GM23338 (cell line): Measurements from ENCODE around the gene SELENON. TPM values are rescaled to one million over a fixed set of nuclear protein-coding genes. Genes with fewer than 3 reads are reported as not detected.

Source experiments
- ATAC-seq: fragments of 200-7000 bp; cut with Tn5 transposase; 3 replicates; pipeline ENCODE4 v1.9.1; 2020
- DNase-seq: peaks from one replicate; pipeline ENCODE4 v3.0.0-alpha.2; 2015; ENCODE audit warnings: low spot score
- H2AFZ ChIP-seq: fragments of 200-600 bp; sonication (generic); 2 replicates; pipeline ENCODE4 v1.8.0; 2016; ENCODE audit warnings: antibody characterized with exemption, mild to moderate bottlenecking, moderate library complexity
- H3F3A ChIP-seq: fragments of 200-600 bp; sonication (generic); replicated peaks from 2 replicates; pipeline ENCODE4 v1.8.0; 2017; ENCODE audit warnings: antibody characterized with exemption, mixed run types, low read depth
- H3K27ac ChIP-seq: fragments of 200-600 bp; sonication (generic); 2 replicates; pipeline ENCODE4 v1.6.1; 2016; ENCODE audit warnings: low read depth
- H3K27me3 ChIP-seq: fragments of 200-600 bp; sonication (generic); 2 replicates; pipeline ENCODE4 v1.8.0; 2016; ENCODE audit warnings: mild to moderate bottlenecking, mixed run types, moderate library complexity; ENCODE audit not compliant: insufficient read depth
- H3K36me3 ChIP-seq: fragments of 200-600 bp; sonication (generic); 2 replicates; pipeline ENCODE4 v1.8.0; 2016; ENCODE audit warnings: mild to moderate bottlenecking; ENCODE audit not compliant: insufficient read depth
- H3K4me1 ChIP-seq: fragments of 200-600 bp; sonication (generic); 2 replicates; pipeline ENCODE4 v1.8.0; 2016; ENCODE audit warnings: mild to moderate bottlenecking, moderate library complexity; ENCODE audit not compliant: insufficient read depth
- H3K4me2 ChIP-seq: fragments of 200-600 bp; sonication (generic); 2 replicates; pipeline ENCODE4 v1.7.1; 2017; ENCODE audit warnings: mixed run types
- H3K4me3 ChIP-seq: fragments of 200-600 bp; sonication (generic); 2 replicates; pipeline ENCODE4 v1.6.1; 2016; ENCODE audit warnings: mixed run types
- H3K79me2 ChIP-seq: fragments of 200-600 bp; sonication (generic); replicated peaks from 2 replicates; pipeline ENCODE4 v1.8.0; 2017; ENCODE audit warnings: mild to moderate bottlenecking; ENCODE audit not compliant: insufficient read depth
- H3K9me2 ChIP-seq: fragments of 200-600 bp; sonication (generic); 2 replicates; pipeline ENCODE4 v1.8.0; 2017; ENCODE audit not compliant: insufficient read depth
- H4K20me1 ChIP-seq: fragments of 200-600 bp; sonication (generic); replicated peaks from 2 replicates; pipeline ENCODE4 v1.8.0; 2017; ENCODE audit warnings: mild to moderate bottlenecking; ENCODE audit not compliant: insufficient read depth
- H3K27ac Mint-ChIP-seq: 2 replicates; pipeline ENCODE4 v1.8.0; 2020; ENCODE audit warnings: inconsistent platforms, mild to moderate bottlenecking, moderate library complexity, mixed read lengths
- H3K27me3 Mint-ChIP-seq: 3 replicates; pipeline ENCODE4 v1.8.0; 2022; ENCODE audit warnings: low read depth, mild to moderate bottlenecking, moderate library complexity, mixed read lengths, inconsistent platforms; ENCODE audit not compliant: insufficient read depth, poor library complexity
- H3K36me3 Mint-ChIP-seq: 3 replicates; pipeline ENCODE4 v1.8.0; 2021; ENCODE audit warnings: low read depth, mild to moderate bottlenecking, inconsistent platforms, moderate library complexity, mixed read lengths
- H3K4me1 Mint-ChIP-seq: 3 replicates; pipeline ENCODE4 v1.8.0; 2020; ENCODE audit warnings: mild to moderate bottlenecking, inconsistent platforms, mixed read lengths
- H3K4me3 Mint-ChIP-seq: 3 replicates; pipeline ENCODE4 v1.8.0; 2021; ENCODE audit warnings: moderate library complexity, mild to moderate bottlenecking, inconsistent platforms, mixed read lengths
- H3K9me3 Mint-ChIP-seq: 3 replicates; pipeline ENCODE4 v1.8.0; 2020; ENCODE audit warnings: moderate library complexity, mild to moderate bottlenecking, inconsistent platforms, mixed read lengths
- CREB1 ChIP-seq: fragments of 250-450 bp; sonication (Bioruptor Pico); IDR thresholded peaks from 2 replicates; pipeline ENCODE4 v1.5.0; 2020; ENCODE audit warnings: low read depth, mild to moderate bottlenecking, moderate library complexity
- CTCF ChIP-seq, 2 experiments: fragments of 200-600 bp in 1 of 2; sonication (generic) in 1 of 2; conservative IDR thresholded peaks; 2 replicates each; pipeline versions ENCODE4 v1.5.1 to v1.6.1; 2016 to 2017; ENCODE audit warnings: antibody characterized with exemption in 2 of 2, low read depth in 2 of 2, mild to moderate bottlenecking in 2 of 2, moderate library complexity in 1 of 2
- EZH2 ChIP-seq: fragments of 200-600 bp; sonication (generic); IDR thresholded peaks from one replicate; pipeline ENCODE4 v1.8.0; 2017; ENCODE audit warnings: antibody characterized with exemption, mild to moderate bottlenecking, low read depth; ENCODE audit not compliant: unreplicated experiment
- EZH2phosphoT487 ChIP-seq: fragments of 200-600 bp; sonication (generic); IDR thresholded peaks from one replicate; pipeline ENCODE4 v1.8.1; 2018; ENCODE audit warnings: antibody characterized with exemption; ENCODE audit not compliant: unreplicated experiment
- JUNB ChIP-seq: IDR thresholded peaks from one replicate; pipeline ENCODE4 v1.6.1; 2016; ENCODE audit warnings: antibody characterized with exemption; ENCODE audit not compliant: unreplicated experiment
- NANOG ChIP-seq: IDR thresholded peaks from 2 replicates; pipeline ENCODE4 v1.6.1; 2016; ENCODE audit warnings: antibody characterized with exemption, borderline replicate concordance
- POLR2AphosphoS5 ChIP-seq: IDR thresholded peaks from 2 replicates; pipeline ENCODE4 v1.6.1; 2016; ENCODE audit warnings: antibody characterized with exemption, low read depth
- REST ChIP-seq: IDR thresholded peaks from one replicate; pipeline ENCODE4 v1.6.1; 2018; ENCODE audit warnings: antibody characterized with exemption; ENCODE audit not compliant: unreplicated experiment
- ZNF114 ChIP-seq: fragments of 250-450 bp; sonication (Bioruptor Pico); IDR thresholded peaks from 2 replicates; pipeline ENCODE4 v1.5.0; 2020; ENCODE audit warnings: mild to moderate bottlenecking, moderate library complexity
- ZNF331 ChIP-seq: fragments of 250-450 bp; sonication (Bioruptor Pico); IDR thresholded peaks from 2 replicates; pipeline ENCODE4 v1.5.0; 2020; ENCODE audit warnings: low read depth, mild to moderate bottlenecking, moderate library complexity
- ZNF462 ChIP-seq: fragments of 250-450 bp; sonication (Bioruptor Pico); IDR thresholded peaks from 2 replicates; pipeline ENCODE4 v1.5.0; 2020; ENCODE audit warnings: mild to moderate bottlenecking, moderate library complexity
- polyA plus RNA-seq: library from polyadenylated mRNA; unstranded; fragments of >200 nt; fragmentation: Nextera tagmentation; extraction: Ambion mirVana; gene quantifications from 2 replicates; pipeline ENCODE4 v1.2.1, GENCODE V29; 2016
- total RNA-seq: library from RNA; depleted of rRNA; stranded (reverse); fragments of >200 nt; shearing (Covaris generic); gene quantifications from 2 replicates; pipeline ENCODE4 v1.2.3, GENCODE V29; 2014

SELENON gene
- total and polyA plus RNA-seq, 2 experiments from 2014 or later, result 17.9 to 93.2 TPM

GRCh38 chr1:25831569-25832196 lies 31.7 kb downstream of the SELENON start:
- Histone ChIP-seq H3K4me1 (no peaks in the 10 kb centered on the region), H3K79me2 (0 out of 2 replicates have a peak, but pooled peaks cover 12% of the 10 kb centered on the region), H4K20me1 (peaks cover 36% of the 10 kb centered on the region), H3F3A (peaks cover 4% of the 10 kb centered on the region; the same call in 1 of the 2 replicates), H2AFZ (no peak overlapping the region), H3K36me3 (peaks cover 70% of the 10 kb centered on the region), H3K4me3 (no peak overlapping the region), H3K27me3 (no peaks in the 10 kb centered on the region), H3K27ac (no peak overlapping the region), H3K4me2 (no peak overlapping the region), H3K9me2 (no peaks in the 10 kb centered on the region)
- Mint-ChIP-seq H3K4me1 (no peaks in the 10 kb centered on the region), H3K27ac (no peak overlapping the region), H3K9me3 (no peaks in the 10 kb centered on the region), H3K4me3 (no peak overlapping the region), H3K27me3 (no peaks in the 10 kb centered on the region), H3K36me3 (peaks cover 81% of the 10 kb centered on the region)
- TF ChIP-seq EZH2phosphoT487 (no peak), NANOG (no peak), EZH2 (no peak), ZNF114 (CRISPR knock-in tag) (no peak), POLR2AphosphoS5 (no peak), ZNF331 (CRISPR knock-in tag) (no peak), REST (no peak), ZNF462 (no peak), JUNB (no peak), CREB1 (CRISPR knock-in tag) (no peak), CTCF (conservative IDR thresholded peaks at IDR 0.05; ENCODE audit: low read depth in 2 of 2) (no peak)
- ATAC-seq, result no peak
- DNase-seq, result no peak
